LoVo (cell line): ENCODE data around the gene ICAM3.
"Not testable (repeated sequence)": the region's sequence is repeated elsewhere in the genome, so short reads cannot be mapped to it uniquely, and the experiment has no call there.

Source experiments
- DNase-seq: peaks from one replicate; pipeline ENCODE4 v3.0.0-alpha.2; 2016; ENCODE audit warnings: low spot score

Gene ICAM3

GRCh38 chr19:10339380-10339960, at the start of gene ICAM3:
Gene ICAM3 (minus strand): TSS chr19:10339624. CDS start chr19:10339614, 10 bp downstream.
- DNase-seq: no peak

- peak; percentile 77 for DNase-seq
These were observed 49.5 kb upstream of the ICAM3 start for GRCh38 chr19:10388957-10389356.

- no peak for DNase-seq
These were observed 45.2 kb upstream of the ICAM3 start for GRCh38 chr19:10384580-10384979.

- not testable (repeated sequence) for DNase-seq
These were observed 43.7 kb upstream of the ICAM3 start for GRCh38 chr19:10383223-10383499.

- DNase-seq: peak; percentile 96
These were observed 41.1 kb upstream of the ICAM3 start, which contains the start of gene TYK2 for GRCh38 chr19:10380313-10381102. Gene TYK2 (minus strand): TSS chr19:10380572. CDS start chr19:10378406, 2,166 bp downstream.

- DNase-seq: no peak
These were observed 40.5 kb upstream of the ICAM3 start for GRCh38 chr19:10379880-10380312.

GRCh38 chr19:10378124-10378523, 38.7 kb upstream of the ICAM3 start:
- no peak for DNase-seq

- DNase-seq: not testable (repeated sequence)
These were observed 37.8 kb upstream of the ICAM3 start for GRCh38 chr19:10377140-10377640.

GRCh38 chr19:10374931-10375330, 35.5 kb upstream of the ICAM3 start:
- DNase-seq: no peak

GRCh38 chr19:10372690-10373089, 33.3 kb upstream of the ICAM3 start:
- DNase-seq: no peak

- no peak for DNase-seq
These were observed 28.8 kb upstream of the ICAM3 start for GRCh38 chr19:10368101-10368803.

- not testable (repeated sequence) for DNase-seq
These were observed 27.6 kb upstream of the ICAM3 start for GRCh38 chr19:10366950-10367512.

- DNase-seq: no peak
These were observed 26.1 kb upstream of the ICAM3 start for GRCh38 chr19:10365518-10365917.

GRCh38 chr19:10364644-10365043, 25.2 kb upstream of the ICAM3 start:
- no peak for DNase-seq

GRCh38 chr19:10363789-10364281, 24.4 kb upstream of the ICAM3 start:
- no peak for DNase-seq

GRCh38 chr19:10362259-10362658, 22.8 kb upstream of the ICAM3 start:
- no peak for DNase-seq

GRCh38 chr19:10361569-10362011, 22.2 kb upstream of the ICAM3 start:
- no peak for DNase-seq

GRCh38 chr19:10356431-10356830, 17.0 kb upstream of the ICAM3 start:
- DNase-seq: no peak

GRCh38 chr19:10353793-10354391, 14.5 kb upstream of the ICAM3 start:
- no peak for DNase-seq

- no peak for DNase-seq
These were observed 13.6 kb upstream of the ICAM3 start for GRCh38 chr19:10352764-10353671.

GRCh38 chr19:10346509-10346908, 7.1 kb upstream of the ICAM3 start:
- no peak for DNase-seq
